Transverse colon (tissue), 3 donors: ENCODE measurements around the gene GPC6.

ENCODE experiments used
- EP300 ChIP-seq: sonication (generic); formaldehyde crosslinking; IDR thresholded peaks from one replicate; pipeline ENCODE4 v1.6.1; 2017; ENCODE audit warnings: antibody characterized with exemption, low read depth
- TF ChIP-seq, protein P1 (sequence below), 5 experiments: fragments of 200-600 bp in 3 of 5; fragments of 450-650 bp in 2 of 5; sonication (generic) in 3 of 5; IDR thresholded peaks; 1 replicate in 2 of 5; 2 replicates in 3 of 5; pipeline ENCODE4 v1.5.1; 2016 to 2017; ENCODE audit warnings: antibody characterized with exemption in 5 of 5, inconsistent platforms in 3 of 5, mild to moderate bottlenecking in 2 of 5, moderate library complexity in 1 of 5

- TF ChIP-seq, protein P1, sequence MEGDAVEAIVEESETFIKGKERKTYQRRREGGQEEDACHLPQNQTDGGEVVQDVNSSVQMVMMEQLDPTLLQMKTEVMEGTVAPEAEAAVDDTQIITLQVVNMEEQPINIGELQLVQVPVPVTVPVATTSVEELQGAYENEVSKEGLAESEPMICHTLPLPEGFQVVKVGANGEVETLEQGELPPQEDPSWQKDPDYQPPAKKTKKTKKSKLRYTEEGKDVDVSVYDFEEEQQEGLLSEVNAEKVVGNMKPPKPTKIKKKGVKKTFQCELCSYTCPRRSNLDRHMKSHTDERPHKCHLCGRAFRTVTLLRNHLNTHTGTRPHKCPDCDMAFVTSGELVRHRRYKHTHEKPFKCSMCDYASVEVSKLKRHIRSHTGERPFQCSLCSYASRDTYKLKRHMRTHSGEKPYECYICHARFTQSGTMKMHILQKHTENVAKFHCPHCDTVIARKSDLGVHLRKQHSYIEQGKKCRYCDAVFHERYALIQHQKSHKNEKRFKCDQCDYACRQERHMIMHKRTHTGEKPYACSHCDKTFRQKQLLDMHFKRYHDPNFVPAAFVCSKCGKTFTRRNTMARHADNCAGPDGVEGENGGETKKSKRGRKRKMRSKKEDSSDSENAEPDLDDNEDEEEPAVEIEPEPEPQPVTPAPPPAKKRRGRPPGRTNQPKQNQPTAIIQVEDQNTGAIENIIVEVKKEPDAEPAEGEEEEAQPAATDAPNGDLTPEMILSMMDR (IDR thresholded peaks at IDR 0.05): no peak
- no peak for TF ChIP-seq EP300
Observed at GRCh38 chr13:93249364-93250306, 23.0 kb downstream of the GPC6 start.
